Inferior parietal cortex (tissue), 1 donor: ENCODE measurements around the gene EGFR.

ENCODE experiments used
- DNase-seq: peaks from one replicate; pipeline ENCODE4 v3.0.0-alpha.2; 2016; ENCODE audit errors: extremely low spot score

The EGFR gene

DNA sequence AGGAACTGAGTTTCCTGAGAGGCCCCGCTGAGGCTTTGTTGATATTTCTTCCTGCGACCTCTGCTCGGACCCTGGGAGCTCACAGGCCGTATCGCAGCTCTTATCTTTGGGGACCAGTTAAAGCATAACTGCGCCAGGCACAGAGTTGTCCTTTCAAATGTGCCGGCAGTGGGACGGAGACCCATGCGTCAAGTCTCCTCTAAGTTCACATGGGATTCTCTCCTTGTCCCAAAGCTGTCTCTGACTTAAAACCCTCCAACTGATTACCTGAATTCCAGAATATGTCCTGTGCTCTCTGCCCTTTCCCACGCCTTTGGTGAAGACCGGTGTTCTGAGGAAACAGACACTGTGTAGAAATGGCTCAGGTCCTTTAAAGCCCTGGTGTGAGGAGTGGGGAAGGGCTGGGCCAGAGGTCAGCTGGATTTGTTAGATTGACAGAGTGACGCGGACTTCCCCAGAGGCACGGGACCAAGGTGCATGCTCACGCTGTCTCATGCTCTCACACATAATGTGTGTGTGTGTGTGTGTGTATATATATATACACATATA lies 169.8 kb downstream of the EGFR start:
- no peak for DNase-seq

DNA sequence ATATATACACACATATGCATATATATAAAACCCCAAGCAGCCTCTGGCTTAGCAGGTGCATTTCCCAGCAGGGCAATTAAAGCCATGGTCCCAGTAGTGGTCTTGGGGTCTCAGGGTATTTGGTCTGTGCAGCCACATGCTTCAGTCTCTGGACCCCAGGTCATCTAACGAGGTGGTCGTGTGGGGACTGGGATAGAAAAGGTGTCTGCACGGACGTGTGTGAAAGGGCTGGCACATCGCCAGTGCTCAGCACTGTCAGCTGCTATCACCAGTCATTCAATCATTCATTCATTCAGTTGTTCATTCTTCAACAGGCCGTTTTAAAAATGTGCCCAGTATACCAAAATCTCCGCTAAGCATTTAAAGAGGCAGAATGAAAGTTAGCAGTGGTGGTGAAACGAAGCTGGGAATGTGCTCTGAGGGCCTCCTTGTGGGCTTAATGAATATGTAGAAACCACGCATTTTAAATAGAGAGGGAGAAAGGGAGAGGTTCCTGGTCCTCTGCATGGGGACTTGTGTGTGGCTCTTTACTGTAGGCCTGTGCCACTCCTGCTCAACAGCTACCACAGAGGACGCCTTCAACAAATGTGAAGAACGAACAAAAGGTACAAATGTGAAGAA lies 170.4 kb downstream of the EGFR start:
- no peak for DNase-seq

DNA sequence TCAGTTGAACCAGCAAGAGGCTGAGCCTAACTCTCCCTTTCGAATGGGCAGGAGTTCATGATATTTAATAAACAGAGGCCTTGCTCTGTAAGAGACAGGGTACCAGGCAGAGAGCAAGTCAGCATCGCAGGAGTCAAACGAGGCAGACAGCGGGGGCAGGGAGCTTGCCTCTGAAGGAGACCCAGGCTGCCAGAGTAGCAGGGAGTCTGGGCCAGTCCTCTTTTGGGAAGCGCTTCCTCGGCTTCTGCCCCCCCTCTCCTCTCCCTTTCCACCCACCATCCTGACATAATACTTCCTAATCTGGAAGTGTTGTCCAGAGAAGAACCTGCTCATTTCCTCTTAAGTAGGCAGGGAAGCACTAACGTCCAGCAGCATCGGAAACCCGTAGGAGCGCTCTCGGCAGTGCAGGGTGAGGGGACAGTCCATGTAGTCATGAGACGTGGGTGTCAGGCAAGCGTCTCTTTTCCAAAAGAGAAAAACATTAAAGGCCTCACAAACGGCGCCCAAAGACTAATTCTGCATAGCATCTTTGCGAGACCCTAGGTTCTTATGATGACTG lies 171.1 kb downstream of the EGFR start:
- no peak for DNase-seq

DNA sequence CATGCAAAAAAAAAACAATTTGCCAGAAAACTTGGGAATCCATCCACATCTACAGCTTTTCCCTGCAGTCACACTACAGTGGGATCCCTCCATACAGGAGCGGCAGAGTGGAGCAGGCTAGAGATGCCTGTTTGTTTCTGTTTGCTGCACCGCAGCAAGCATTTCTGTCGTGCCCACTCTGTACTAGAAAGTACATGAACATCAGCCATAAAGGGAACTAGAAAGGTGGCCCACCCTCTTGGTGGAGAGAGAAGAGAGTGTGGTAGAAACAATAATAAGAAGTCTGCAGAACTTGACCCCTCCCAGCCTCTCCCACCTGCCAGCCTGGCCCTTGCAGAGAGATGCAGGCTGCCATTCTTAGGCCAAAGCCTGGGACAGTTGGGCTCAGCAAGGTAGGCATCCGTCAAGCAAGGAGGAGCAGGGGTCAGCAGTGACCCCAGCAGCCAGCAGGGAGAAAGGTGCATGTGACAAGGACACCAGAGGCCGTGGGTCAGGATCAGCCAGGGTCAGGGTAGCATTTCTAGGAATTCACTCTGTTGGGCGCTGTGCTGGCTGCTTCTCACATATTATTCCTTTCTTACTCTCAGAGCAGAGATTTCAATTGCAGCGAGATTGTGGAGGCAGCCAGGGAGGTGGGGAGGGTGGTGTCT lies 171.8 kb downstream of the EGFR start:
- DNase-seq: no peak

DNA sequence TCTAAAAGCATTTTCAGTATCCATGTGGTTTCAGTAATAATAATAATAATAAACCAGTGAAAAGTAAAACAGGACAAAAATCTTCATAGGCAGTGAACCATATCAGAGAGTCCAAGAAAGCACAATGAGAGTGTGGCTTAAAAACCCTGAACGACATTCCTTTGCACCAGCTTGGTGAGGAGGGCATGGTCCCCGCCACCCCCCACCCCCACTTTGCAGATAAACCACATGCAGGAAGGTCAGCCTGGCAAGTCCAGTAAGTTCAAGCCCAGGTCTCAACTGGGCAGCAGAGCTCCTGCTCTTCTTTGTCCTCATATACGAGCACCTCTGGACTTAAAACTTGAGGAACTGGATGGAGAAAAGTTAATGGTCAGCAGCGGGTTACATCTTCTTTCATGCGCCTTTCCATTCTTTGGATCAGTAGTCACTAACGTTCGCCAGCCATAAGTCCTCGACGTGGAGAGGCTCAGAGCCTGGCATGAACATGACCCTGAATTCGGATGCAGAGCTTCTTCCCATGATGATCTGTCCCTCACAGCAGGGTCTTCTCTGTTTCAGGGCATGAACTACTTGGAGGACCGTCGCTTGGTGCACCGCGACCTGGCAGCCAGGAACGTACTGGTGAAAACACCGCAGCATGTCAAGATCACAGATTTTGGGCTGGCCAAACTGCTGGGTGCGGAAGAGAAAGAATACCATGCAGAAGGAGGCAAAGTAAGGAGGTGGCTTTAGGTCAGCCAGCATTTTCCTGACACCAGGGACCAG lies 172.5 kb downstream of the EGFR start:
- DNase-seq: no peak

DNA sequence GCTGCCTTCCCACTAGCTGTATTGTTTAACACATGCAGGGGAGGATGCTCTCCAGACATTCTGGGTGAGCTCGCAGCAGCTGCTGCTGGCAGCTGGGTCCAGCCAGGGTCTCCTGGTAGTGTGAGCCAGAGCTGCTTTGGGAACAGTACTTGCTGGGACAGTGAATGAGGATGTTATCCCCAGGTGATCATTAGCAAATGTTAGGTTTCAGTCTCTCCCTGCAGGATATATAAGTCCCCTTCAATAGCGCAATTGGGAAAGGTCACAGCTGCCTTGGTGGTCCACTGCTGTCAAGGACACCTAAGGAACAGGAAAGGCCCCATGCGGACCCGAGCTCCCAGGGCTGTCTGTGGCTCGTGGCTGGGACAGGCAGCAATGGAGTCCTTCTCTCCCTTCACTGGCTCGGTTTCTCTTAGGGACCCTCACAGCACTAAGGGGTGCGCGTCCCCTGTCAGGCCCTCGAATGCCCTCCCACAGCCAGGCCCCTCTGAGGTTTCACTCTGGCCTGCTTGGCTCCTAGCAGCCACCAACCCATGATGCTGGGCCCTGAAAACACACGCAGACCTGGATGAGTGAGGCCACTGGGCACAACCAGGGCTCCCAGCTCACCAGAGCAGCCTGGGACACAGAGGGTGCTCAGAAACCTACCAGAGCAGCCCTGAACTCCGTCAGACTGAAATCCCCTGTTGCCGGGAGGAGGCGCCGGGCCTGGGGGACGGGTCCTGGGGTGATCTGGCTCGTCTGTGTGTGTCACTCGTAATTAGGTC lies 173.3 kb downstream of the EGFR start:
- DNase-seq: no peak

DNA sequence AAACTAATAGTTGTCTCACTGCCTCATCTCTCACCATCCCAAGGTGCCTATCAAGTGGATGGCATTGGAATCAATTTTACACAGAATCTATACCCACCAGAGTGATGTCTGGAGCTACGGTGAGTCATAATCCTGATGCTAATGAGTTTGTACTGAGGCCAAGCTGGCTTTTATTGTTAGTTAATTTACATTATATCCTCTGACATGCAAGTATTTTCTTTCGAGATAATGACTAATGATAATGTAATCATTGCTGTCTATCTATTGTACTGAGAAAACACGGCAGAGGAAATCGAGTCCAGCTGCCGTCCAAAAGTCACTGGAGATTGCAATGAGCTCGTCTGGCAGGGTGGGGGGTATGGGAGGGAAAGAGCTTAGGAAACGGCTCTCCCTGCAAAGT lies 173.9 kb downstream of the EGFR start:
- no peak for DNase-seq

DNA sequence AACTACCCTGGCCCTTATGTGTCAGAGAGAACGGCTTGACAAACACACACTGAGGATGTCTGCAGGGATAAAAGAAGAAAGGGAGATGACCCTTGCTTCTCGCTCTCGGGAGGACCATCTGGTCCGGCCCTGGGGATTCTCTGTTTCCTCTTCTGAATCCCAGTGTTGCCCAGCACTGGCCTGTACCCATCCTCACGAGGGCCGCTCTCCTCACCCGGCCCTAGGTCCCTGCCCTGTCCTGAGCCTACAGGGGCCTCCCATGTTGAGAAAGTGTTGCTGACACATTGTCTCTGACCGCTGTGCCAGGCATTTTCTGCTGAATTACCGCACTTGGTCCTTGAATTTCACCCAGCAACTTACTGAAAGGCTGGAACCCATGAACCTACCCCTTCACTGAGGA lies 174.4 kb downstream of the EGFR start:
- no peak for DNase-seq

DNA sequence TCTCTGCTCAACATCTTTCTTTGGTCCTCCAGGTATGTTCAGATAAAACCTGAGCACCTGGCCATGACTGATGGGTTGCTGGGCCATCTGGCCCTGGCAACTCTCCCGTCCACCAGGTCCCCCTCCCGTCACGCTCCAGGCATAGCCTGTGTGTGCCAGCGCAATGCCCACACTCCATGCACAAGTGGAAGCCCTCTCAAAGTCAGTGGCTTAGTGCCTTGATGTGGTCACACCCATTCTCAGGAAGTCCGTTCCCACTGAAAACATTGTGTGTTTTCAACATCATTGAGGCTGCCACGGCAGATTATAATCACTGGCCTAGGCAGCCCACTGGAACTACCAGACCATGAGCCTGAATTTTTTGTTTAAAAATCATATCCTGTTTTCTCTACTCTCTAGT lies 175.7 kb downstream of the EGFR start:
- no peak for DNase-seq

DNA sequence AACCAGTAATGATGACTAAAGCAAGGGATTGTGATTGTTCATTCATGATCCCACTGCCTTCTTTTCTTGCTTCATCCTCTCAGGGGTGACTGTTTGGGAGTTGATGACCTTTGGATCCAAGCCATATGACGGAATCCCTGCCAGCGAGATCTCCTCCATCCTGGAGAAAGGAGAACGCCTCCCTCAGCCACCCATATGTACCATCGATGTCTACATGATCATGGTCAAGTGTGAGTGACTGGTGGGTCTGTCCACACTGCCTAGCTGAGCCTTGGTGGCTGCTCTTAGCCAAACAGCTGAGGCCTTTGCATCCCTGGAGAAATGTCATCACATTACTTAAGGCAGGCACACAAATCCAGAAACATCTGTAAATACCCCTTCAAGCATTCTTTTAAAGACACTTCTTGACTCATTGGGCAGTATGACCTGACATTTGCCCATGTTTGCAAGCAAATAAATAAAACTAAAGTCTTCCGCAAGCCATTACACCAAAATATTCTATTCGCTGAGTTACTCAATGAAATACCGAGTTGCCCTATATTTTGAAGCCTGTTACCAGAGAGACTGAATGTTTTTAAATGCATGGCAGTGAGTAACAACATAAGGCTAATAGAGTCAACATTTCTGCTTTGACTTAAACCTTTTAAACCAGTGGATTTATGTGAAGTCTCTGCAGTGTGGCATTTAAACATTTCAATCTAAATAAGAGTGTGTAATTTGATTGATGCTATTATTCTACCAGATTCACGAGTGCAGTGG lies 180.0 kb downstream of the EGFR start:
- no peak for DNase-seq

DNA sequence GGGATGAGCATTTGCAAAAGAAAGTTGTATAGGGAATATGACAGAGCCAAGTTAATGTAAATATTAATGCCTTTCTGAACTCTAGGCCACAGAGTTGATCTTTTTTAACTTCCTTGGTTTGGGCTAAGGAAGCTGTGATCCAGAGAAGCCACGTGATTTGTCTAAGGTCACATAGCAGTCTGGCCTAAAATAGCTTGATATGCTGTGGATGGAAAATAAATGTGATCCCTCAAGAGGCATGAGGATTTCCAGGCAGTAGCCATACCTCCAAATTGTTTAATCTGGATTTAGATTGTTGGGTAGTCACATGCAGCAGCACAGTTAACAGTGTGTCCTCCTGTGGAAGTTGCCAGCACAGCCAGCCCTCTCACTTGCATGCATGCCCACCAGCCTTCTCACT lies 180.6 kb downstream of the EGFR start:
- no peak for DNase-seq

DNA sequence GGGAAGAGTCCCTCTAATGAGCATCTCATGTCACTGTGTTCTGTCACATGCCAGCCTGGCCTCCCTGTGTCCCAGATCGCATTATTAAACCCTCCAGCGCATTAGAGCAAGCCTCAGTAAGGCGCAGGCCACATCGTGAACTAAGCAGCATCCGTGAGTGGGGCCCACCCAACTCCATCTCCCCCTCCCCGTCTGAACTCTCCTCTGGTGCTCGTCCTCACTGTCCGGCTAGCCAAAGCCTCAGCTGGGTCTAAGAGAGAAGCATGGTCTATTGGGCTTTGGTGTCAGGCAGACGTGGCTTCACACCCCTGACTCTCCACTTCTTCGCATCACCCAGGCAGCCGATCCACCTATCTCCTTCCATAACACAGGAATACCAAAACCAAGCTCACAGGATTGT lies 181.6 kb downstream of the EGFR start:
- DNase-seq: no peak

DNA sequence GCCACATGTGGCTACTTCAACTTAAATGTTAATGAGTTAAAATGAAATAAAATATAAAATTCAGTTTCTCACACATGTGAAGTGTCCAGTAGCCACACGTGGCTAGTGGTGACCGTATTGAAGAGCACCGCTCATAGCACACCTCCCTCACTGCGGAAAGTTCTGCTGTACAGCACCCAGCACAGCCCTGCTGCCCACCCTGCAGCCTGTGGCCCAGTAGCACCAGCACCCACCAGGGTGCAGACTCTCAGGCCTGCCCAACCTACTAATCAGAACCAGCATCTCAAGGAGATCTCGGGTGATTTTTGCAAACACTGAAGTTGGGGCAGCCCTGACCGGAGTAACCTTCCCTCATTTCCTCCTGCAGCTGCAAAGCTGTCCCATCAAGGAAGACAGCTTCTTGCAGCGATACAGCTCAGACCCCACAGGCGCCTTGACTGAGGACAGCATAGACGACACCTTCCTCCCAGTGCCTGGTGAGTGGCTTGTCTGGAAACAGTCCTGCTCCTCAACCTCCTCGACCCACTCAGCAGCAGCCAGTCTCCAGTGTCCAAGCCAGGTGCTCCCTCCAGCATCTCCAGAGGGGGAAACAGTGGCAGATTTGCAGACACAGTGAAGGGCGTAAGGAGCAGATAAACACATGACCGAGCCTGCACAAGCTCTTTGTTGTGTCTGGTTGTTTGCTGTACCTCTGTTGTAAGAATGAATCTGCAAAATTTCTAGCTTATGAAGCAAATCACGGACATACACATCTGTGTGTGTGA lies 183.5 kb downstream of the EGFR start:
- no peak for DNase-seq

DNA sequence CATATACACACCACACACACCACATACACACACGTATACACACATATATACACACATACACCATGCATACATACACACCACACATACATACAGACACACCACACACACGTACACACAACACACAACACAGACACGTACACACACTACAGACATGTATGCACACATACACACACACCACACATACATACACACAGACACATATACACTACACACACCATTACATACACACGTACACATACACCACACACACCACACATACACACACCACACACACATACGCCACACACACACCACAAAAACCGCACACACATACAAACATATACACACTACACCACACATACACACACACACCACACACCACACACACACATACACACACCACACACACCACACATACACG lies 184.5 kb downstream of the EGFR start:
- DNase-seq: no peak

DNA sequence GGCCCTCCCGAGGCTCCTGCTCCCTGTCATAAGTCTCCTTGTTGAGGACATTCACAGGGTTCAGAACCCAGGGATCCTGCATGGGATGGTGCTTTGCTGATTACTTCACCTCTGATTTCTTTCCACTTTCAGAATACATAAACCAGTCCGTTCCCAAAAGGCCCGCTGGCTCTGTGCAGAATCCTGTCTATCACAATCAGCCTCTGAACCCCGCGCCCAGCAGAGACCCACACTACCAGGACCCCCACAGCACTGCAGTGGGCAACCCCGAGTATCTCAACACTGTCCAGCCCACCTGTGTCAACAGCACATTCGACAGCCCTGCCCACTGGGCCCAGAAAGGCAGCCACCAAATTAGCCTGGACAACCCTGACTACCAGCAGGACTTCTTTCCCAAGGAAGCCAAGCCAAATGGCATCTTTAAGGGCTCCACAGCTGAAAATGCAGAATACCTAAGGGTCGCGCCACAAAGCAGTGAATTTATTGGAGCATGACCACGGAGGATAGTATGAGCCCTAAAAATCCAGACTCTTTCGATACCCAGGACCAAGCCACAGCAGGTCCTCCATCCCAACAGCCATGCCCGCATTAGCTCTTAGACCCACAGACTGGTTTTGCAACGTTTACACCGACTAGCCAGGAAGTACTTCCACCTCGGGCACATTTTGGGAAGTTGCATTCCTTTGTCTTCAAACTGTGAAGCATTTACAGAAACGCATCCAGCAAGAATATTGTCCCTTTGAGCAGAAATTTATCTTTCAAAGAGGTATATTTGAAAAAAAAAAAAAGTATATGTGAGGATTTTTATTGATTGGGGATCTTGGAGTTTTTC lies 186.5 kb downstream of the EGFR start:
- no peak for DNase-seq

DNA sequence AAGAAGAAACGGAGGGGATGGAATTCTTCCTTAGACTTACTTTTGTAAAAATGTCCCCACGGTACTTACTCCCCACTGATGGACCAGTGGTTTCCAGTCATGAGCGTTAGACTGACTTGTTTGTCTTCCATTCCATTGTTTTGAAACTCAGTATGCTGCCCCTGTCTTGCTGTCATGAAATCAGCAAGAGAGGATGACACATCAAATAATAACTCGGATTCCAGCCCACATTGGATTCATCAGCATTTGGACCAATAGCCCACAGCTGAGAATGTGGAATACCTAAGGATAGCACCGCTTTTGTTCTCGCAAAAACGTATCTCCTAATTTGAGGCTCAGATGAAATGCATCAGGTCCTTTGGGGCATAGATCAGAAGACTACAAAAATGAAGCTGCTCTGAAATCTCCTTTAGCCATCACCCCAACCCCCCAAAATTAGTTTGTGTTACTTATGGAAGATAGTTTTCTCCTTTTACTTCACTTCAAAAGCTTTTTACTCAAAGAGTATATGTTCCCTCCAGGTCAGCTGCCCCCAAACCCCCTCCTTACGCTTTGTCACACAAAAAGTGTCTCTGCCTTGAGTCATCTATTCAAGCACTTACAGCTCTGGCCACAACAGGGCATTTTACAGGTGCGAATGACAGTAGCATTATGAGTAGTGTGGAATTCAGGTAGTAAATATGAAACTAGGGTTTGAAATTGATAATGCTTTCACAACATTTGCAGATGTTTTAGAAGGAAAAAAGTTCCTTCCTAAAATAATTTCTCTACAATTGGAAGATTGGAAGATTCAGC lies 187.6 kb downstream of the EGFR start:
- no peak for DNase-seq

DNA sequence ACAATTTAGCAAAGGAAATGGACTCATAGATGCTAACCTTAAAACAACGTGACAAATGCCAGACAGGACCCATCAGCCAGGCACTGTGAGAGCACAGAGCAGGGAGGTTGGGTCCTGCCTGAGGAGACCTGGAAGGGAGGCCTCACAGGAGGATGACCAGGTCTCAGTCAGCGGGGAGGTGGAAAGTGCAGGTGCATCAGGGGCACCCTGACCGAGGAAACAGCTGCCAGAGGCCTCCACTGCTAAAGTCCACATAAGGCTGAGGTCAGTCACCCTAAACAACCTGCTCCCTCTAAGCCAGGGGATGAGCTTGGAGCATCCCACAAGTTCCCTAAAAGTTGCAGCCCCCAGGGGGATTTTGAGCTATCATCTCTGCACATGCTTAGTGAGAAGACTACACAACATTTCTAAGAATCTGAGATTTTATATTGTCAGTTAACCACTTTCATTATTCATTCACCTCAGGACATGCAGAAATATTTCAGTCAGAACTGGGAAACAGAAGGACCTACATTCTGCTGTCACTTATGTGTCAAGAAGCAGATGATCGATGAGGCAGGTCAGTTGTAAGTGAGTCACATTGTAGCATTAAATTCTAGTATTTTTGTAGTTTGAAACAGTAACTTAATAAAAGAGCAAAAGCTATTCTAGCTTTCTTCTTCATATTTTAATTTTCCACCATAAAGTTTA lies 188.8 kb downstream of the EGFR start:
- no peak for DNase-seq

DNA sequence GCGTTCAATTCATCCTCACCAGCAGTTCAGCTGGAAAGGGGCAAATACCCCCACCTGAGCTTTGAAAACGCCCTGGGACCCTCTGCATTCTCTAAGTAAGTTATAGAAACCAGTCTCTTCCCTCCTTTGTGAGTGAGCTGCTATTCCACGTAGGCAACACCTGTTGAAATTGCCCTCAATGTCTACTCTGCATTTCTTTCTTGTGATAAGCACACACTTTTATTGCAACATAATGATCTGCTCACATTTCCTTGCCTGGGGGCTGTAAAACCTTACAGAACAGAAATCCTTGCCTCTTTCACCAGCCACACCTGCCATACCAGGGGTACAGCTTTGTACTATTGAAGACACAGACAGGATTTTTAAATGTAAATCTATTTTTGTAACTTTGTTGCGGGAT lies 190.5 kb downstream of the EGFR start:
- DNase-seq: no peak
